OCI-LY3 (cell line): ENCODE measurements around the gene KIDINS220.

ENCODE experiments used
- H2AFZ ChIP-seq: fragments of 200-600, 300-600 bp; shearing (Covaris generic); 2 replicates; pipeline ENCODE4 v1.6.0; 2014; ENCODE audit warnings: antibody characterized with exemption, low read depth, low read length
- H3K27ac ChIP-seq: fragments of 200-600, 300-600 bp; sonication (generic); 2 replicates; pipeline ENCODE4 v1.5.1; 2014; ENCODE audit warnings: mild to moderate bottlenecking, low read length, moderate library complexity, mixed read lengths
- H3K27me3 ChIP-seq: fragments of 200-600, 300-600 bp; sonication (generic); 2 replicates; pipeline ENCODE4 v1.6.1; 2014; ENCODE audit warnings: low read depth, low read length, mixed read lengths
- H3K36me3 ChIP-seq: fragments of 200-600, 300-600 bp; sonication (generic); replicated peaks from 2 replicates; pipeline ENCODE3; 2014; ENCODE audit warnings: low read depth, low read length, mixed read lengths
- H3K4me1 ChIP-seq: fragments of 300-600, 200-600 bp; sonication (generic); 2 replicates; pipeline ENCODE4 v1.6.1; 2014; ENCODE audit warnings: low read length, mixed read lengths
- H3K4me2 ChIP-seq: fragments of 200-600, 300-600 bp; sonication (generic); 2 replicates; pipeline ENCODE4 v1.6.1; 2014; ENCODE audit warnings: low read length, mixed read lengths
- H3K4me3 ChIP-seq: fragments of 300-600, 200-600 bp; sonication (generic); 2 replicates; pipeline ENCODE4 v1.5.1; 2014; ENCODE audit warnings: antibody characterized with exemption, mild to moderate bottlenecking, low read length, moderate library complexity
- H3K79me2 ChIP-seq: fragments of 300-600, 200-600 bp; shearing (Covaris generic); 2 replicates; pipeline ENCODE4 v1.6.1; 2014; ENCODE audit warnings: mild to moderate bottlenecking, low read length, mixed read lengths
- H3K9ac ChIP-seq: fragments of 300-600, 200-600 bp; shearing (Covaris generic); 2 replicates; pipeline ENCODE4 v1.6.0; 2014; ENCODE audit warnings: mild to moderate bottlenecking, low read length, moderate library complexity
- H3K9me3 ChIP-seq: fragments of 200-600, 300-600 bp; shearing (Covaris generic); 2 replicates; pipeline ENCODE4 v1.6.1; 2014; ENCODE audit warnings: low read length, mixed read lengths; ENCODE audit not compliant: insufficient read depth
- H4K20me1 ChIP-seq: fragments of 200-600, 300-600 bp; sonication (generic); 2 replicates; pipeline ENCODE4 v1.6.1; 2016; ENCODE audit warnings: low read length, mixed read lengths; ENCODE audit not compliant: insufficient read depth
- CTCF ChIP-seq: fragments of 200-600, 300-600 bp; sonication (generic); IDR thresholded peaks from 2 replicates; pipeline ENCODE4 v1.5.1; 2014; ENCODE audit warnings: antibody characterized with exemption, low read length, low read depth
- EZH2phosphoT487 ChIP-seq: fragments of 200-600 bp; shearing (Covaris generic); IDR thresholded peaks from 2 replicates; pipeline ENCODE4 v1.6.1; 2018; ENCODE audit warnings: antibody characterized with exemption, mixed run types, low read depth

KIDINS220 gene

GRCh38 chr2:8876628-8877027, 39.2 kb upstream of the KIDINS220 start:
- no peak for TF ChIP-seq EZH2phosphoT487
- TF ChIP-seq CTCF, result no peak
- Histone ChIP-seq H2AFZ (no peak overlapping the region), H3K9ac (no peak overlapping the region), H3K27ac (no peak overlapping the region), H3K36me3 (no peaks in the 10 kb centered on the region), H3K4me2 (no peak overlapping the region), H3K4me3 (no peak overlapping the region), H3K4me1 (no peaks in the 10 kb centered on the region), H3K9me3 (no peaks in the 10 kb centered on the region), H4K20me1 (no peaks in the 10 kb centered on the region), H3K27me3 (peaks cover 23% of the 10 kb centered on the region; the same call in 1 of the 2 replicates), H3K79me2 (no peaks in the 10 kb centered on the region)

GRCh38 chr2:8872821-8873432, 35.5 kb upstream of the KIDINS220 start:
- H3K4me2 ChIP-seq, result no peak overlapping the region
- TF ChIP-seq EZH2phosphoT487, result no peak
- TF ChIP-seq CTCF, result peak; percentile 79
- no peak overlapping the region for H3K27ac ChIP-seq
- H3K27me3 ChIP-seq, result peaks cover 13% of the 10 kb centered on the region; the same call in 1 of the 2 replicates
- no peaks in the 10 kb centered on the region for H3K9me3 ChIP-seq
- H3K9ac ChIP-seq, result no peak overlapping the region
- no peaks in the 10 kb centered on the region for H3K36me3 ChIP-seq
- no peak overlapping the region for H3K4me3 ChIP-seq
- no peak overlapping the region for H2AFZ ChIP-seq
- H3K79me2 ChIP-seq, result no peaks in the 10 kb centered on the region
- no peaks in the 10 kb centered on the region for H4K20me1 ChIP-seq
- H3K4me1 ChIP-seq, result no peaks in the 10 kb centered on the region

- H3K79me2 ChIP-seq, result no peaks in the 10 kb centered on the region
- H3K27ac ChIP-seq, result no peak overlapping the region
- H3K4me3 ChIP-seq, result no peak overlapping the region
- TF ChIP-seq EZH2phosphoT487, result no peak
- no peak for TF ChIP-seq CTCF
- no peak overlapping the region for H3K4me2 ChIP-seq
- H3K9ac ChIP-seq, result no peak overlapping the region
- no peaks in the 10 kb centered on the region for H4K20me1 ChIP-seq
- H3K4me1 ChIP-seq, result no peaks in the 10 kb centered on the region
- H3K36me3 ChIP-seq, result no peaks in the 10 kb centered on the region
- H2AFZ ChIP-seq, result no peak overlapping the region
- no peaks in the 10 kb centered on the region for H3K9me3 ChIP-seq
- H3K27me3 ChIP-seq, result peaks cover 13% of the 10 kb centered on the region; the same call in 1 of the 2 replicates
Observed at GRCh38 chr2:8870441-8870840, 33.0 kb upstream of the KIDINS220 start.

- no peaks in the 10 kb centered on the region for H3K79me2 ChIP-seq
- H3K36me3 ChIP-seq, result no peaks in the 10 kb centered on the region
- no peak overlapping the region for H3K4me3 ChIP-seq
- no peaks in the 10 kb centered on the region for H4K20me1 ChIP-seq
- H3K9ac ChIP-seq, result no peak overlapping the region
- H2AFZ ChIP-seq, result no peak overlapping the region
- H3K27me3 ChIP-seq, result peaks cover 3% of the 10 kb centered on the region
- no peak overlapping the region for H3K4me2 ChIP-seq
- no peaks in the 10 kb centered on the region for H3K9me3 ChIP-seq
- no peak overlapping the region for H3K27ac ChIP-seq
- H3K4me1 ChIP-seq, result no peaks in the 10 kb centered on the region
- TF ChIP-seq CTCF (no peak), EZH2phosphoT487 (no peak)
Observed at GRCh38 chr2:8867363-8867762, 29.9 kb upstream of the KIDINS220 start.
